CD14-positive monocyte (primary cell): ENCODE results near the gene TMUB1. TPM values are rescaled to one million over a fixed set of nuclear protein-coding genes. Genes with fewer than 3 reads are reported as not detected.

Experiments
- DNase-seq, 3 donors: peaks; one replicate each; pipeline ENCODE4 v3.0.0-alpha.2; 2011 to 2022
- H2AFZ ChIP-seq: 2 replicates; pipeline ENCODE4 v1.6.0; 2012; ENCODE audit warnings: mild to moderate bottlenecking, low read depth, low read length, inconsistent platforms; ENCODE audit not compliant: insufficient read depth, poor library complexity, severe bottlenecking
- H3K27ac ChIP-seq, 2 donors: 1 replicate in 1 of 2; 2 replicates in 1 of 2; pipeline ENCODE4 v1.5.1; 2012 to 2013; ENCODE audit warnings: low read length in 2 of 2, control low read depth in 1 of 2, inconsistent platforms in 1 of 2, low read depth in 1 of 2, mild to moderate bottlenecking in 1 of 2
- H3K27me3 ChIP-seq, 2 donors: one replicate each; pipeline versions ENCODE4 v1.6.0 to v1.6.1; 2011 to 2013; ENCODE audit warnings: low read length in 2 of 2; ENCODE audit not compliant: control insufficient read depth in 2 of 2, insufficient read depth in 2 of 2
- H3K36me3 ChIP-seq, 2 donors: replicated peaks in 1 of 2; 1 replicate in 1 of 2; 2 replicates in 1 of 2; pipeline versions ENCODE4 v1.5.1 to v1.6.1; 2012 to 2013; ENCODE audit warnings: low read length in 2 of 2, control low read depth in 1 of 2, inconsistent platforms in 1 of 2, mild to moderate bottlenecking in 1 of 2; ENCODE audit not compliant: insufficient read depth in 2 of 2, control insufficient read depth in 1 of 2
- H3K4me1 ChIP-seq, 2 donors: 1 replicate in 1 of 2; 2 replicates in 1 of 2; pipeline versions ENCODE4 v1.5.1 to v1.6.1; 2012 to 2013; ENCODE audit warnings: low read length in 2 of 2, control low read depth in 1 of 2, inconsistent platforms in 1 of 2, mild to moderate bottlenecking in 1 of 2, moderate library complexity in 1 of 2; ENCODE audit not compliant: insufficient read depth in 2 of 2, control insufficient read depth in 1 of 2
- H3K4me2 ChIP-seq: replicated peaks from 2 replicates; pipeline ENCODE3; 2012; ENCODE audit warnings: low read length, moderate library complexity, mild to moderate bottlenecking; ENCODE audit not compliant: poor library complexity, severe bottlenecking; ENCODE audit errors: extremely low read depth
- H3K4me3 ChIP-seq, 3 experiments: fragments of 200-600 bp in 1 of 3; sonication (generic) in 1 of 3; replicated peaks in 1 of 3; 1 replicate in 2 of 3; 2 replicates in 1 of 3; pipeline ENCODE4 v1.5.1; 2011 to 2013; ENCODE audit warnings: low read length in 3 of 3, mild to moderate bottlenecking in 3 of 3, control low read depth in 2 of 3, low read depth in 2 of 3, inconsistent platforms in 1 of 3, moderate library complexity in 1 of 3
- H3K79me2 ChIP-seq: 2 replicates; pipeline ENCODE4 v1.6.0; 2012; ENCODE audit warnings: mild to moderate bottlenecking, control low read depth, inconsistent platforms, low read length, moderate library complexity; ENCODE audit not compliant: insufficient read depth
- H3K9ac ChIP-seq: 2 replicates; pipeline ENCODE4 v1.6.0; 2017; ENCODE audit warnings: low read length, mild to moderate bottlenecking; ENCODE audit not compliant: insufficient read depth, poor library complexity, severe bottlenecking
- H3K9me3 ChIP-seq, 2 donors: replicated peaks in 1 of 2; 1 replicate in 1 of 2; 2 replicates in 1 of 2; pipeline versions ENCODE4 v1.5.1 to v1.6.1; 2012 to 2013; ENCODE audit warnings: low read length in 2 of 2, control low read depth in 1 of 2; ENCODE audit not compliant: control insufficient read depth in 1 of 2, insufficient read depth in 1 of 2
- H4K20me1 ChIP-seq: 2 replicates; pipeline ENCODE4 v1.6.0; 2012; ENCODE audit warnings: mild to moderate bottlenecking, low read length, control low read depth, moderate library complexity; ENCODE audit not compliant: insufficient read depth
- H3K27ac Mint-ChIP-seq, 7 donors: one replicate each; pipeline ENCODE4 v1.8.0; 2020; ENCODE audit warnings: mild to moderate bottlenecking in 7 of 7, mixed read lengths in 7 of 7, moderate library complexity in 6 of 7, inconsistent platforms in 2 of 7
- H3K27me3 Mint-ChIP-seq, 3 donors: one replicate each; pipeline ENCODE4 v1.8.0; 2021 to 2022; ENCODE audit warnings: low read depth in 3 of 3, mild to moderate bottlenecking in 3 of 3, mixed read lengths in 3 of 3, moderate library complexity in 3 of 3, inconsistent platforms in 1 of 3
- H3K36me3 Mint-ChIP-seq, 2 donors: one replicate each; pipeline ENCODE4 v1.8.0; 2020; ENCODE audit warnings: mixed read lengths in 2 of 2, inconsistent platforms in 1 of 2, mild to moderate bottlenecking in 1 of 2
- H3K4me1 Mint-ChIP-seq: one replicate; pipeline ENCODE4 v1.8.0; 2020; ENCODE audit warnings: mild to moderate bottlenecking, mixed read lengths
- H3K4me3 Mint-ChIP-seq, 2 donors: one replicate each; pipeline ENCODE4 v1.8.0; 2020; ENCODE audit warnings: mild to moderate bottlenecking in 2 of 2, mixed read lengths in 2 of 2, moderate library complexity in 1 of 2
- H3K9me3 Mint-ChIP-seq, 7 donors: one replicate each; pipeline ENCODE4 v1.8.0; 2020 to 2022; ENCODE audit warnings: mixed read lengths in 7 of 7, mild to moderate bottlenecking in 6 of 7, moderate library complexity in 6 of 7, inconsistent platforms in 2 of 7
- CTCF ChIP-seq: fragments of 200-600 bp; IDR thresholded peaks from one replicate; pipeline ENCODE4 v1.8.0; 2022; ENCODE audit warnings: antibody characterized with exemption, mild to moderate bottlenecking
- WGBS: methylation state at CpG from one replicate; pipeline ENCODE4 v1.1.5; 2013; ENCODE audit warnings: missing lambda C conversion rate; ENCODE audit not compliant: insufficient coverage; 5-methylcytosine and 5-hydroxymethylcytosine counted together
- intact Hi-C, 2 donors: fragments of 100-400 bp; cut with micrococcal nuclease; formaldehyde crosslinking; loops; one replicate each; pipeline versions ENCODE4 v1.15.0 to v1.15.1; 2023
- polyA plus RNA-seq, 3 donors: library from polyadenylated mRNA; depleted of rRNA in 1 of 3; unstranded in 2 of 3; stranded (reverse) in 1 of 3; fragments of 300-500 nt in 2 of 3; fragments of >200 nt in 1 of 3; fragmentation: Illumina TruSeq in 2 of 3; gene quantifications; 1 replicate in 2 of 3; 2 replicates in 1 of 3; pipeline ENCODE4 v1.2.3, GENCODE V29; 2012 to 2021

Gene TMUB1
- polyA plus RNA-seq, 3 donors, result 17.4 to 28.2 (median 19.8) TPM

- no peaks in the 10 kb centered on the region for H3K4me1 Mint-ChIP-seq
- intact Hi-C loops, result loop anchor here (5.0 to 10.0 kb wide), 3 partner anchors 52 to 225 kb away; no protein-coding TSS in a partner anchor
- H3K79me2 ChIP-seq, result no peaks in the 10 kb centered on the region
- H3K27me3 Mint-ChIP-seq, result peaks cover 9 to 14% (median 11%) of the 10 kb centered on the region in 3 donors
- peaks cover 85% of the 10 kb centered on the region for H4K20me1 ChIP-seq
- H3K4me3 ChIP-seq, result no peak overlapping the region
- peaks cover 0 to 10% of the 10 kb centered on the region in 2 donors for H3K27me3 ChIP-seq
- H3K9me3 Mint-ChIP-seq, result peaks cover 0 to 2% (median 0%) of the 10 kb centered on the region in 7 donors
- H3K27ac Mint-ChIP-seq, result no peak overlapping the region
- H3K4me3 Mint-ChIP-seq, result no peak overlapping the region
- H3K9me3 ChIP-seq, result no peaks in the 10 kb centered on the region
- peaks cover 54 to 78% of the 10 kb centered on the region in 2 donors for H3K36me3 ChIP-seq
- H3K4me1 ChIP-seq, result no peaks in the 10 kb centered on the region
- WGBS, result 98% methylated on average over 21 of the region's 27 CpGs
- no peak overlapping the region for H2AFZ ChIP-seq
- DNase-seq, result no peak
- no peak for TF ChIP-seq CTCF
- peaks cover 67 to 71% of the 10 kb centered on the region in 2 donors for H3K36me3 Mint-ChIP-seq
- no peak overlapping the region for H3K4me2 ChIP-seq
- no peak overlapping the region for H3K9ac ChIP-seq
- H3K27ac ChIP-seq, result no peak overlapping the region
These were observed 36.6 kb upstream of the TMUB1 start for GRCh38 chr7:151119902-151120301.

GRCh38 chr7:151119055-151119415, 35.7 kb upstream of the TMUB1 start:
- H3K4me2 ChIP-seq, result no peak overlapping the region
- no peak for TF ChIP-seq CTCF
- peaks cover 81% of the 10 kb centered on the region for H4K20me1 ChIP-seq
- no peak overlapping the region for H3K4me3 Mint-ChIP-seq
- no peak overlapping the region for H3K27ac ChIP-seq
- H2AFZ ChIP-seq, result no peak overlapping the region
- no peak for DNase-seq
- no peaks in the 10 kb centered on the region for H3K79me2 ChIP-seq
- H3K9me3 Mint-ChIP-seq, result peaks cover 0 to 3% (median 0%) of the 10 kb centered on the region in 7 donors
- H3K9me3 ChIP-seq, result no peaks in the 10 kb centered on the region
- WGBS, result 97% methylated on average over 10 of the region's 13 CpGs
- H3K27me3 Mint-ChIP-seq, result peaks cover 11 to 15% (median 14%) of the 10 kb centered on the region in 3 donors
- H3K36me3 Mint-ChIP-seq, result peaks cover 60 to 64% of the 10 kb centered on the region in 2 donors
- intact Hi-C loops, result loop anchor here in 1 of 2 donors (10.0 kb wide), 1 partner anchor 224 kb away; no protein-coding TSS in a partner anchor
- H3K4me3 ChIP-seq, result no peak overlapping the region
- peaks cover 3 to 6% of the 10 kb centered on the region in 2 donors for H3K4me1 ChIP-seq
- H3K4me1 Mint-ChIP-seq, result peaks cover 2% of the 10 kb centered on the region
- H3K9ac ChIP-seq, result no peak overlapping the region
- H3K27ac Mint-ChIP-seq, result no peak overlapping the region
- peaks cover 47 to 72% of the 10 kb centered on the region in 2 donors for H3K36me3 ChIP-seq
- H3K27me3 ChIP-seq, result peaks cover 2 to 13% of the 10 kb centered on the region in 2 donors
